Bronchial epithelial cell (primary cell): ENCODE data around the gene GATA6. TPM values are rescaled to one million over a fixed set of nuclear protein-coding genes. Genes with fewer than 3 reads are reported as not detected.

Experiments used
- DNase-seq: peaks from one replicate; pipeline ENCODE4 v3.0.0-alpha.2; 2010; ENCODE audit warnings: low read depth
- FAIRE-seq: peaks from 2 replicates; lab custom pipeline; 2011; peaks lifted over from hg19 to GRCh38; lab: Jason Lieb, UNC
- H3K27me3 ChIP-seq: 2 replicates; pipeline ENCODE4 v1.5.1; 2011; ENCODE audit warnings: low read length; ENCODE audit not compliant: control insufficient read depth, insufficient read depth
- H3K36me3 ChIP-seq: 2 replicates; pipeline ENCODE4 v1.5.1; 2011; ENCODE audit warnings: low read length; ENCODE audit not compliant: control insufficient read depth, insufficient read depth
- H3K4me3 ChIP-seq: 2 replicates; pipeline ENCODE4 v1.5.1; 2011; ENCODE audit warnings: mild to moderate bottlenecking, low read depth, low read length, control low read depth
- CTCF ChIP-seq: IDR thresholded peaks from 2 replicates; pipeline ENCODE4 v1.5.1; 2011; ENCODE audit warnings: mild to moderate bottlenecking, moderate library complexity, low read length, control low read depth, inconsistent platforms; ENCODE audit not compliant: insufficient read depth, severe bottlenecking
- total RNA-seq: library from RNA; depleted of rRNA; stranded (reverse); fragments of >200 nt; gene quantifications from 2 replicates; pipeline ENCODE4 v1.2.1, GENCODE V29; 2014

GATA6 gene
- total RNA-seq, 1 donor from 2014 or later: 2.9 TPM

GRCh38 chr18:22163416-22164161, 5.8 kb upstream of the GATA6 start:
- TF ChIP-seq CTCF: no peak
- H3K27me3 ChIP-seq: peaks cover 36% of the 10 kb centered on the region
- H3K36me3 ChIP-seq: no peaks in the 10 kb centered on the region
- no peak overlapping the region for H3K4me3 ChIP-seq
- FAIRE-seq (no peak), DNase-seq (no peak)

GRCh38 chr18:22164337-22165048, 4.9 kb upstream of the GATA6 start:
- Histone ChIP-seq H3K36me3 (no peaks in the 10 kb centered on the region), H3K4me3 (no peak overlapping the region), H3K27me3 (peaks cover 36% of the 10 kb centered on the region)
- FAIRE-seq (no peak), DNase-seq (no peak)
- TF ChIP-seq CTCF: no peak

- H3K4me3 ChIP-seq: no peak overlapping the region
- H3K27me3 ChIP-seq: peaks cover 36% of the 10 kb centered on the region
Observed at GRCh38 chr18:22165049-22165602, 4.3 kb upstream of the GATA6 start.

DNA sequence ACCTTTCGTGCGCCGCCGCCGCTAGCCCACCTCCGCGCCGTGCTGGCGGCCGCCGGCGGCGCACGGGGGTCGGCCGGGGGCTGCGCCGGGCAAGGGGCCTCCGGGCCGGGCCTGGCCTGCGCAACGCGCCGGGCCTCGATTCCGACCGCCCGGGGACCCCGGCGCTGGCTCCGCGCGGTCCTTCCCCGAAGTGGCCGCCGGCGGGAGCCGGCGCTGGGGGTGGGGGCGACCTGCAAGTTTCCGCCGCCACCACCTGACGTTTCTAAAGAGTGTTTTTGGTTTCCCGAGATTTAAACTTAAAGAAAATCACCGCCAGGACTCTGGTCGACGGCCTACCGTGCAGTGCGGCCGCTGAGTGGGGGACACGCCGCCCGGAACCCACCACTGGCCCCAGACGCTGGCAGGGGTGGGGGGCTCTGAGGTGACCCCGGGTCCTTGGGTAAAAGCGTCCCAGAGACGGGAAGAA, 3.8 kb upstream of the GATA6 start:
- H3K4me3 ChIP-seq: no peak overlapping the region
- H3K27me3 ChIP-seq: peaks cover 36% of the 10 kb centered on the region
- no peak for DNase-seq
- TF ChIP-seq CTCF: no peak
- no peak for FAIRE-seq
- H3K36me3 ChIP-seq: no peaks in the 10 kb centered on the region

More at GRCh38 chr18:22165049-22165602, 4.3 kb upstream of the GATA6 start:
- FAIRE-seq (no peak), DNase-seq (no peak)
- no peak for TF ChIP-seq CTCF
- H3K36me3 ChIP-seq: no peaks in the 10 kb centered on the region

DNA sequence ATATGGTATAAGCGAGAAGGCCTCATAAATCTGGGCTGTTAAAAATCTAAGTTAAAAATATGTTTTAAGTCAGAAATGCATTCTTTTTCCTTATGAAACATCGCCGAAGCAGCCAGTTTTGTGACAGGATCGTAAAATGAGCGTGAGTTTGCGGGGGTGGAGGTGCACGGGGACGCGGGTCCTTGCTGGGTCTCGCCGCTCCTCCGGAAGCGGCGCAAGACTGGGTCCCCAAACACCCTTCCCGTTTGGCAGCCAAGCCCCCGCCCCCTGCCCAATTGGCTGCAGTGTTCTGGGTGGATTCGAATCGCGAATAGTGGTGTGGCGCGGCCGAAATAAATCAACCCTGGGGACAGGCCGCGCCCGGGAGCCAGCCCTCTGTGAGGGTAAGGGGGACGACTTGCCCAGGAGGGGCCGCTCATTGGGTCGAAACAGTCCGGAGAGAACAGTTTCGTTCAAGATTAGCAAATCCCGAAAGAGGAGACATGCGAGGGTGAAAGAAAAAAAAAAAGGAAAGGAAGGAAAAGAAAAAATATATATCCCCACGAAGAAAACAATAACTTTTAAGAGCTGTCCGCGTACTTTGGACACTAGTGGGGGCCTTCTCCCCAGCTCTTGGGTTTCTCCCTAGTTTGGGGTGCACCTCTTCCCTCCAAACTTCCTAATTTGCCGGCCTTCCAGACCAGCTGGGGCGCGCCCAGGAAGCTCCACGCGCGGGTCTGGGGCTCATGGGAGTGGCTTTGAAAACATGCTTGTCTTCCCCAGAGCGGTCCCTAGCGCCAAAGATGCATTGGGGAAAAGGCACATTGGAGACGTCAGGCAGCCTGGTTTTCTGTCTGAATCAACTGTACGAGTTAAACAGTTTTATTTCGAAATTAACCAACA, 3.1 kb upstream of the GATA6 start:
- no peak for TF ChIP-seq CTCF
- H3K4me3 ChIP-seq: no peak overlapping the region
- H3K27me3 ChIP-seq: peaks cover 36% of the 10 kb centered on the region
- DNase-seq: no peak
- H3K36me3 ChIP-seq: no peaks in the 10 kb centered on the region
- no peak for FAIRE-seq
